ENCODE data around the gene SMARCB1.
A peak's percentile ranks its signal among the peaks of the same experiment; 100 is the strongest.

- TF ChIP-seq CTCF (conservative IDR thresholded peaks at IDR 0.05 in 1 of 2, IDR thresholded peaks at IDR 0.05 in 1 of 2; ENCODE audit: low read depth in 1 of 2, low read length in 2 of 2) = peak in 1 of 2 donors; percentile 23
- no peak for TF ChIP-seq EZH2 (IDR thresholded peaks at IDR 0.05; ENCODE audit: low read length, missing control alignments)
Measured at GRCh38 chr22:23856721-23857605, 70.2 kb downstream of the SMARCB1 start.

Measured in fibroblast of lung (primary cell).